ENCODE data around the gene CASP8.

CASP8 gene

GRCh38 chr2:201260302-201260800 is at the start of gene CASP8:
TSS of gene CASP8 (plus strand) at chr2:201260536. CDS start at chr2:201266487, 5,951 bp downstream.
- DNase-seq, result no peak

GRCh38 chr2:201215963-201216362 is 44.4 kb upstream of the CASP8 start:
- no peak for DNase-seq

- DNase-seq, result no peak
These were observed 43.4 kb upstream of the CASP8 start for GRCh38 chr2:201216918-201217317.

- no peak for DNase-seq
These were observed 41.6 kb upstream of the CASP8 start for GRCh38 chr2:201218780-201219179.

GRCh38 chr2:201219328-201220096 is 40.8 kb upstream of the CASP8 start:
- DNase-seq, result no peak

GRCh38 chr2:201220102-201220570 is 40.2 kb upstream of the CASP8 start:
- peak in 4 of 51 donors; percentile 2 to 50 (median 16) for DNase-seq

- no peak for DNase-seq
These were observed 37.0 kb upstream of the CASP8 start for GRCh38 chr2:201223089-201224073.

- no peak for DNase-seq
These were observed 31.9 kb upstream of the CASP8 start for GRCh38 chr2:201228271-201228911.

GRCh38 chr2:201228912-201229290 is 31.4 kb upstream of the CASP8 start:
- DNase-seq, result no peak

GRCh38 chr2:201231781-201232466 is 28.4 kb upstream of the CASP8 start:
- peak in 40 of 51 donors; percentile 2 to 72 (median 36) for DNase-seq

- no peak for DNase-seq
These were observed 27.9 kb upstream of the CASP8 start for GRCh38 chr2:201232467-201232815.

GRCh38 chr2:201233192-201233811 is 27.0 kb upstream of the CASP8 start:
- no peak for DNase-seq

GRCh38 chr2:201233812-201234662 is 26.3 kb upstream of the CASP8 start:
- no peak for DNase-seq

- no peak for DNase-seq
These were observed 25.6 kb upstream of the CASP8 start for GRCh38 chr2:201234663-201235135.

GRCh38 chr2:201235860-201236811 is 24.2 kb upstream of the CASP8 start:
- DNase-seq, result peak in 5 of 51 donors; percentile 10 to 42 (median 14)

GRCh38 chr2:201237486-201238123 is 22.7 kb upstream of the CASP8 start:
- DNase-seq, result no peak

GRCh38 chr2:201239167-201239935 is 21.0 kb upstream of the CASP8 start:
- DNase-seq, result peak in 1 of 51 donors; percentile 11

All from hypothalamus (tissue), 51 donors.